Vagina (tissue), 2 donors: ENCODE measurements around the gene VPS39.

ENCODE experiments used
- POLR2A ChIP-seq, 2 donors: fragments of 450-650 bp; IDR thresholded peaks; one replicate each; pipeline ENCODE4 v1.6.1; 2017; ENCODE audit warnings: antibody characterized with exemption in 2 of 2, mild to moderate bottlenecking in 2 of 2, moderate library complexity in 2 of 2
- POLR2AphosphoS5 ChIP-seq, 2 donors: sonication (generic); formaldehyde crosslinking; IDR thresholded peaks; one replicate each; pipeline ENCODE4 v1.9.0; 2017; ENCODE audit warnings: antibody characterized with exemption in 2 of 2, mild to moderate bottlenecking in 2 of 2, low read depth in 1 of 2; ENCODE audit not compliant: insufficient read depth in 1 of 2
- TF ChIP-seq, protein P1 (sequence below), 3 experiments: fragments of 450-650 bp in 2 of 3; fragments of 200-600 bp in 1 of 3; sonication (generic) in 1 of 3; IDR thresholded peaks; one replicate each; pipeline ENCODE4 v1.5.1; 2017 to 2019; ENCODE audit warnings: antibody characterized with exemption in 3 of 3, mild to moderate bottlenecking in 2 of 3, moderate library complexity in 2 of 3

DNA sequence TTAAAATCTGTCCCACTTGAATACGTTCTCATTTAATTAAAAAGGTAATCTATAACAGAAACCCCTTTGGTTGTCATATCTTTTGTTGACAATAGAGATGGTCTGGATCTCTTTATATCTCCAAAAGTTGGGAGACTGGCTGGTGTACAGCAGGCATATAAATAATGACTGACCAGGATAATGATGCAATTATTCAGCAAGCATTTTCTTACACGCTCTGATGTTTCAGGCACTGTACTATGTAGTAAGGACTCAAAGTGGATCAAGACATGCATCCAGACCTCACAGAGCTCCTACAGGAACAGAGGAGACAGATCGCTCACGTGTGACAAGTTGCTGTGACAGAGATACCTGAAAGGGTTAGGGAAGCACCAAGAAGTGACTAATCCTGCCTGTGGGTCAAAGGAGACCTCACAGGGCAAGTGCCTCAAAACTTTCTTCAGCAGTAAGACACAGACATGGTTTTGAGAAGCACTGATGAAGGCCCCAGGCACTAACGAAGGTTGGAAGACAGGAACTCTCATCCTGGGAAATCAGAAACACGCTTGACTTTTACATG is 25.7 kb downstream of the VPS39 start:
- TF ChIP-seq, protein P1, sequence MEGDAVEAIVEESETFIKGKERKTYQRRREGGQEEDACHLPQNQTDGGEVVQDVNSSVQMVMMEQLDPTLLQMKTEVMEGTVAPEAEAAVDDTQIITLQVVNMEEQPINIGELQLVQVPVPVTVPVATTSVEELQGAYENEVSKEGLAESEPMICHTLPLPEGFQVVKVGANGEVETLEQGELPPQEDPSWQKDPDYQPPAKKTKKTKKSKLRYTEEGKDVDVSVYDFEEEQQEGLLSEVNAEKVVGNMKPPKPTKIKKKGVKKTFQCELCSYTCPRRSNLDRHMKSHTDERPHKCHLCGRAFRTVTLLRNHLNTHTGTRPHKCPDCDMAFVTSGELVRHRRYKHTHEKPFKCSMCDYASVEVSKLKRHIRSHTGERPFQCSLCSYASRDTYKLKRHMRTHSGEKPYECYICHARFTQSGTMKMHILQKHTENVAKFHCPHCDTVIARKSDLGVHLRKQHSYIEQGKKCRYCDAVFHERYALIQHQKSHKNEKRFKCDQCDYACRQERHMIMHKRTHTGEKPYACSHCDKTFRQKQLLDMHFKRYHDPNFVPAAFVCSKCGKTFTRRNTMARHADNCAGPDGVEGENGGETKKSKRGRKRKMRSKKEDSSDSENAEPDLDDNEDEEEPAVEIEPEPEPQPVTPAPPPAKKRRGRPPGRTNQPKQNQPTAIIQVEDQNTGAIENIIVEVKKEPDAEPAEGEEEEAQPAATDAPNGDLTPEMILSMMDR (IDR thresholded peaks at IDR 0.05), result no peak
- TF ChIP-seq POLR2AphosphoS5 (IDR thresholded peaks at IDR 0.05; ENCODE audit: insufficient read depth in 1 of 2, low read depth in 1 of 2), result no peak
- no peak for TF ChIP-seq POLR2A (IDR thresholded peaks at IDR 0.05)
